Hematopoietic multipotent progenitor cell treated with erythropoietin and hydrocortisone succinate and interleukin-3 and kit ligand, for 4 days (in vitro differentiated cells): Measurements from ENCODE around the gene CNTNAP2.

Experiments
- DNase-seq: peaks from one replicate; pipeline ENCODE4 v3.0.0-alpha.2; 2015

Gene CNTNAP2

DNA sequence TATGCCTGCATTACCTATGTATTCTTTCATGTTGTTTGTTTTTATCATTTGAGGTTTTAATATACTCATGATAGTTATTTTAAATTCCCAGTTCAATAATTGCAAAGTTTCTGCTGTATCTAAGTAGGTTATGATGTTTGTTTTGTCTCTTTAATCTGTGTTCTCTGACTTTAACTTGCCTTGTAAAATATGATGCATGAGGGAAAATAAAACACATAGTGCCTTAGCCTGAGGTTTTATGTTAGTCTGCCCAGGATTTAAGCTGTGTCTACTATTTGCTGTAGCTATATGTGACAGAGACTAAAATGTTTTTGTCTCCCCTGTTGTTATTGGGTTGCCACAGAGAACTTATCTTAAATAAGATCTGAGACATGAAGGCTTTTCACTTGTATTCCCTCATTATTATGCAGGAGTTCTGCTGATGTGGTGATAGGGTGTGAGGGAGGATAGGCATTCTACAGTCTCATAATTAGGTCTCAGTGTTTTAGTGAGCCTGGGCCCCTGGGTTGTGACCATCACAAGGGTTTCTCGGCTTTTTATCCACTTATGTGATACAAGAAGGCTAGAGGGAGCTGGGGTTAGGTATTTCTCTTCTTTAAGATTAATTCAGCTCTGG is 582.5 kb downstream of the CNTNAP2 start:
- DNase-seq: no peak

DNA sequence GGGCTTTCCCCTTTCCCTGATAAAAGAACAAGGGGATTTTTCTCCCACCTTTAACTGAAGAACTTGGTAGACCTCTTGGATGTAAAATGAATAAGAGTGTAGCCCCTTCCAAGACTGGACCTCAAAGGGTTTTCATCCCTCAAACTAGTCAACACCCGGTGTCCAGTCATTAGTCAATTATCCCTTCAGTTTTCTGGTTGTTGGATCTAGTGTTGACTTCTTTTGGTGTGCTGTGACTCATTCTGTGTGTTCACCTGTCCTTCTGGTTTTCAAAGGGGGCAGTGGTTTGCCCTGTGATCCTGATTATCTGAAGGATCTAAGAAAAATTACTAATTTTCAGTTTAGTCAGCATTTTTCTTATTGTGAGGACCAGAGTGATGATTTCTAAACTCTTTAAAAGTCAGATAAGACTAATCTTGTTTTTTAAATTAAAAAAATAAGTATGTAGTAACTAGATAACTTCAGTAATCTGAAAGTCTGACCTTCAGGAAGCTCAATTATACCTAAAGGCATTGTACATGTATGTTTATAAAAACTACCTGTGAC is 583.5 kb downstream of the CNTNAP2 start:
- no peak for DNase-seq

- DNase-seq: no peak
Observed at GRCh38 chr7:146701166-146701565, 584.6 kb downstream of the CNTNAP2 start.

GRCh38 chr7:146702898-146703297 is 586.3 kb downstream of the CNTNAP2 start:
- no peak for DNase-seq

DNA sequence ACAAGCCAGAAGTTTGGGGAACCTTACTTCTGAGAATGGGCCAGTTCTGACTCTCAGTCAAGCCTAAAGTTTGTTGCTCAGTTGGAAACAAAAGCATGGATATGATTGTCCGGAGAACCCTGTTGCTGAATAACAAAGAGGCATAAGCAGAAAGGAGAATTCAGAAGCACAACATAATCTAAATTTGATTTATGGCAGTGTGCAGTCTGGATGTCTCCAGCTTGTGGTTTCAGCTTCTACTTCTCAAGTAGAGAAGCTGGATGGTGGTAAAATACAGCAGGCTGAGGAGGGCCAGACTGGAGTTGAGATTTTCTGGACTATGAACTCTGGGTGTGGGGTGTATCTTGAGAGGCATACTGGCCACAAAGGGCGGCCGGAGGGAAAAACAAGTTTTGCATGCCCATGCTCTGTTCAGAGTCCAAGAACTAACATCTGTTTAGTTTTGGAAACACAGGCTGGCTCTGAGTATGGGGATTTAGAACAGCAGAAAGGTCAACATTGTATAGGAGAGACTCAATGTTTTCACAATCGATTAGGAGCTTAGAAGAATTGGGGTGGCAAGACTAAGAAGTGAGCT is 592.9 kb downstream of the CNTNAP2 start:
- peak; percentile 36 for DNase-seq

DNA sequence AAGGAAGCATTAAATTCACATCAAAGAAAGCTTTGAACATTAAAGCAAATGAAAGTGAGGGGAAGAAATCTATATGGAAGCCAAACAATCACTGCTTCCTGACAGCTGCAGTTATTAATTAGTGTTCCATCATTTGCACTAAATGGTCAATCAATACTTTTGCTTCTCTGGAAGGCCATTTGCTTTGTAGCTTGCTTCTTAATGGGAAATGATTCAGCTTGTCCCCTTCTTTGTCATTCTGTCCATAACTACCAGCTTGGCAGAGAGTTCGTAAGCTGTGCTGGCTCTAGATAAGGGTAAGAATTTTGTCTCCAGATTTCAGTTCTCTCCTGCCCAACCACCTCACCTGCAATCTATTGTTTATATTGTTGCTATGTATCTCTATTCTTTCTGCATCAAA is 596.6 kb downstream of the CNTNAP2 start:
- DNase-seq: no peak

DNA sequence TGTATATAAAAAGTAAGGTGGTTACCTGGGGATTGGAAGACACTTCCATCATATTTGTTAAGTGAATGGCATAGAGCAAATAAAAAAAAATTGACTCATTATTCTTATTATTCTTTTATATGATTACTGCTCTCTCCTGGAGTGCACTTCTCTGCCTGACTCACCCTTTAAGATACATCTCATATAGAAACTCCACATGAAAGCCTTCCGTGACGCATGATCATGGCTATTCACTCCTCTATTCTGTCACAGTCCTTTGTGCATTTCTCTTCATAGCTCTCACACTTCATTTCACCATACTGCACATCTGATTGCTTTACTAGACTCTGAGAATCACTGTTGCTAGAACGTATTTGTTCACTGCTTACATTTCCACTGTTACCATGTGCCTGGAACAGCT is 597.3 kb downstream of the CNTNAP2 start:
- no peak for DNase-seq

DNA sequence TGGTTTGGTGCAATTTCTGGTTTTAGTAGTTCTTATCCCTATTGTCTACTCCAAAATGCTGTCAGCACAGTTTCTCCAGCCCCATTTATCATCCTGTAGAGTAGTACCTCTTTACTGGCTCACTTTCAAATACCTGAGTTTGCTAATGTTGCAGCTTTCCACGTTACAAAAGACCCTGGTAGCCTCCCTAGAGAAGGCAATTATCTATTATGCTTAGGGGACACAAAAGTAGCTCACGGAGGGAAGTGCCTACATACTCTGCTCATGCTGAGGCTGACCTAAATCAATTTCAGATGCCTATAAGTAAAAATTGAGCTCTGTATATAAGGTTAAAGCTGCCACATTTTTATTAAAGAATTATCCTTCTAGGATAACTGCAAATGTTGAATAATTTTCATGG is 603.6 kb downstream of the CNTNAP2 start:
- no peak for DNase-seq

- peak; percentile 49 for DNase-seq
Observed at GRCh38 chr7:146722986-146723385, 606.4 kb downstream of the CNTNAP2 start.

DNA sequence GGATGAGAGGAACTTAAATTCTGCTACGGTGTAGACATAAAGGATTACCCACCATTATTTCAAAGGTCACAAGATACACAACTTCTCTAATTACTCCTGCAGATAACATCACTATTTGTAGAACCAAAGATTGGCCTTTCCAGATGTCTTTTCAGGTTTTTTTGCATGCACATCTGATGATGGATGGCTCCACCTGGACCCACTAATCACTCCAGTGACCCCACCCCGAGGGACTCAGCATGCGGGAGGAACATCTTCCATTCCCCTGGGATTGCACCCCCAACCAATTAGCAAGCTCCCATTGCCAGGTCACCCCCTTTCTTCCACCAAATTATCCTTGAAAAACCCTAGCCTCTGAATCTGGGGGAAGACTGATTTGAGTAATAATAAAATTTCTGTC is 608.9 kb downstream of the CNTNAP2 start:
- DNase-seq: no peak

GRCh38 chr7:146728141-146728540 is 611.5 kb downstream of the CNTNAP2 start:
- peak; percentile 55 for DNase-seq

- DNase-seq: peak; percentile 87
Observed at GRCh38 chr7:146728611-146729010, 612.0 kb downstream of the CNTNAP2 start.

DNA sequence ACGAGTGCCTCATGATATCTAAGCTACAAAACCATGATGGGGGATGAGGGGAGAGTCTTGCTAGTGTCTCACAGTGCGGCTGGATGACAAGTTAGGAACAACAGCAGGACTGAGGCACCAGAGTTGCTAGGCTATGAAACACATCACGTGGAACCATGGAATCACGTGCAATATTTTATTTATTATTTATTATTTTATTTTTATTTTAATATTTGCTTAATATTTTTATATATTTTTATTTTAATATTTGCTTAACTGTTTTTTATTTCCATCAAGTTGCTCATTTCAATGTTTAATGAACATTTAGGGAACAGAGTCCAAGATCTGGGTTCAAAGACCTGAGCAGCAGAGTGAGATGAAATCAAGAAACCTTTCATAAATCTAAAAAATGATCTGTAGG is 614.6 kb downstream of the CNTNAP2 start:
- no peak for DNase-seq

DNA sequence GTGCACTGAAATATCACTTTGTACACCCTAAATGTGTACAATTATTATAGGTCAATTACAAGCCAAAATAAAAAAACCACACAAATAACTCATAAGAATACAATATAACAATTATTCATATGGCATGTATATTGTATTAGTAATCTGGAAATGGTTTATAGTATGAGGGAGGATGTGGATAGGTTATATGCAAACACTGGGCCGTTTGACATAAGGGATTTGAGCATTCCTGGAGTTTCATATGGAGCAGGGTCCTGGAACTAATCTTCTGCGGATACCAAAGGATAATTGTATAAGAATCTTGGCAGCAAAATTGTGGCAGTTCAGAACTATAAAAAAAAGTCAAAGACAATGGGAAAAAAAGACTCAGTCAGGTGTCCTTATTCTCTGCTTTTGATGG is 619.4 kb downstream of the CNTNAP2 start:
- no peak for DNase-seq

DNA sequence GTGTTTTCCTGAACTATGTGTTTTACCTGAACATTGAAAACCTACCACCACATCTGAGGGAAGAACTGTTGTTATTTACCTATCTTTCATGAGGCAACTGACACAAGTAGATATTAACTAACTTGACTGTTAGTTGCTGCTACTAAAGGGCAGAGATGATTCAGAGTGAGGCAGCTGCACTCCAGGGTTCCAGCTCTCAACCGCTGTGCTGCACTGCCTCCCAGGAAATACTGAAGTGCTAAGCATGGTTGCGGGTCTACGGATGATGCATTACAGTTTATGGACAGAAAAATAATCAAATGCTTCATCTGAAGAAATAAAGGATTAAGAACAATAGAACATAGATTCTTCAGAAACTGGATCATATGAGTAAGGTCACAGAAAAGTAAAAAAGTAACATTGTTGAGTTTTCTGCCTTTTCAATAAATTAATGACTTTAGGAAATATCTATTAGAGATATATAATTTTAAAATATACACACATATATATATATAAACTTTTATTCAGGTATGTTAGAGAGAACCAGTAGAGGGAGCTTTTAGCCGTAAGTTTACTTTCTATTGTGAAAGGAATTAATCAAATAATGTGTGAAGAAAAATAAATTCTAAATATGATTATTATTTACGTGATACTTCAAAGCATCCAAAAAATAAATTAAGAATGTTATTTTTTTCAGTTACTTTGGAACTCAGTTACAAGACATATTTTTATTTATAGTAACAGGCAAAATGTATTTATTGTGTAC is 620.0 kb downstream of the CNTNAP2 start:
- peak; percentile 40 for DNase-seq

- DNase-seq: no peak
Observed at GRCh38 chr7:146740039-146740438, 623.4 kb downstream of the CNTNAP2 start.

DNA sequence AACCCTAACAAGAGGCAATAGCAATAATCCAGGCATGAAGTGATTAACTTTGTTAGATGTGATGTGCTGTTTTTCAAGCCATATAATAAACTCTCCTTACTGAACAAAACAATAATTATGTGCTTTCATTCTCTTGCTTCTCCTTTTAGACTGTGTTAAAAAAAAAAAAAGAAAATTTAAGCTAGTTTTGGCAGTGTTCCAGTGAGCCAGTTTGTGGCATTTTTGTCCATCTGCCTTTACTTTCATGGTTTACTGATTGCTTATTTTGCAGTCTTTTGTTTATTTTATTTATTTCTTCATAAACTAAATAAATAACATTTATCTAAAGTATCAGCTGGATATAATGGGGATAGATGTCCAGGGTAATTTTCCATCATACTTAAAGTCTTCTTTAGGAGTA is 625.3 kb downstream of the CNTNAP2 start:
- peak; percentile 17 for DNase-seq

DNA sequence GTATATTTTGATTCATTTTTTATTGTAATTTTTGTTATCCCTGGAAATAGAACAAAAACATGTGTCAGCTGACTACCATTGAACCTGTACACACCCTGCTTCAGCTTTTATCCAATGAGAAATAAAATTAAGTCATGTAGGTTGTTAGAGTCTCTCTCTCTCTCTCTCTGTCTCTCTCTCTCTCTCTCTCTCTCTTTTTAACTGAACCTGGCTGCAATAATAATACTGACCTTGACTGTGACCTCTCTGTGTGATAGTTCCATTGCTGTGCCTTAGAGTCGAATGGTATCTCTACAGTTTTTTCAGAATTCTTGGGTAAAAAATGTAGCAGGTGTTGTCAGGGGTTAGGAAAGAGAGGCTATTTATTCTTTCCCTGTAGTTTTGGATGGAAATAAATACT is 637.8 kb downstream of the CNTNAP2 start:
- DNase-seq: no peak

DNA sequence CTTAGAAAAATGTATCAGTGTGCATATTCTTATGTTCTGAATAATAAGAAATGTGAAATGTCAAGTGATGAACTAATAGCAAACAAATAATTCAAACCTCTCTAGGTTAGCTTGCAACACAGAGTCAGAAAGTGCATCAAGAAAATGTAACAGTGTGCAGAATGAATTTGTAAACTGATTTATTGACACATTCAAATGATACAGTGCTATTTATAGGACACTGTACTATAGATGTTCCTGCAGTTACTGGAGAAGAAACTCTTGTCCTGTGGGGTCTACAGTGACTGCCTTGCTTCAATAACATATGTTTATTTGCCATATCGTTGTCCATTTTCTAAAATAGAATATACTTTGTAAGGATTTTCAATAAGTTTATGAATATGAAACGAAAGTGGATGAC is 639.0 kb downstream of the CNTNAP2 start:
- no peak for DNase-seq

- no peak for DNase-seq
Observed at GRCh38 chr7:146764458-146764857, 647.9 kb downstream of the CNTNAP2 start.

DNA sequence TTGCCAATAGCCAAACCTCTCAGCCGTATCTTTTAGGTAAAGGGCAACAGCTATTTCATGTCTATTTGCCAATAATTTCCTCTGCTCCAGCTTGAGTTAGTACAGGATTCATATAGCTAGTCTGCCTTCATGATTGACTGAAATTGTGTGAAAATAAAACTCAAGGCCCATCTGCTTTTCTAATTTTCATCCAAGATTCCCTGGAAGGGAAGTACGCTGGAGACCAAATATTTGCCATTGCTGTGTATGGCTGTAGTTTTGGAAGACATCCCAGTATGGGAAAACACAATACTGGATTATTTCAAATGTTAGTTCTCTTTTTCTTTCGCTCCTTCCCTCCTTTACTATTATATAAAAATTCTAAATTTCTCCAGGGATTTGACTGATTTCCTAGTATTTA is 652.4 kb downstream of the CNTNAP2 start:
- no peak for DNase-seq

GRCh38 chr7:146772601-146773000 is 656.0 kb downstream of the CNTNAP2 start:
- peak; percentile 81 for DNase-seq

- no peak for DNase-seq
Observed at GRCh38 chr7:146773506-146773905, 656.9 kb downstream of the CNTNAP2 start.
